Measurements from ENCODE around the gene LARP1B. TPM values are rescaled to one million over a fixed set of nuclear protein-coding genes. Genes with fewer than 3 reads are reported as not detected.

Gene LARP1B
- total RNA-seq, 2 experiments from 2014 or later = 8.4 to 8.9 TPM

DNA sequence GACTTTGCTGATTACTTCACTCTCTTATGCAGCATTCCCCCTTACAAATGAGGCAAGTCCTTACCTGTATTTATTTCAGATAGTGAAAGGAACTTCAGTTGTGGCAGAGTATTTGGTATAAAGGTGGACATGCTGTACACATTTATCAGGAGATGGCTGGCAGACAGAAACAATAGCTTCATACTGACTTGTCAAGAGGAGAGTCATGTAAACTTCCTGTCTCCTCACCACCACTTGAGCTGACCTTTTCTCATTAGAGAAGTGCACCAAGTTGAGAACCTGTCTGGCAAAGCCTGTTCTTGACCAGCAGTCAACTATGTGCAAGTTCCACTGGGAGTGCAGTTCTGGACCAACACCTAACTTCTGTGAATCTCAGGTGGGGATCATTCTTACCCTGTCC, 80.8 kb downstream of the LARP1B start:
- no peaks in the 10 kb centered on the region for H3K4me1 ChIP-seq (ENCODE audit: insufficient read depth, low read length)
- H3K27ac ChIP-seq (ENCODE audit: low read depth in 1 of 2, low read length in 2 of 2) = no peak overlapping the region
- no peaks in the 10 kb centered on the region for H3K27me3 ChIP-seq (ENCODE audit: control insufficient read depth in 1 of 2, insufficient read depth in 2 of 2, low read length in 2 of 2)
- POLR2A ChIA-PET = no interaction called here
- peaks cover 7% of the 10 kb centered on the region for H3K9me3 Mint-ChIP-seq
- TF ChIP-seq, protein P1, sequence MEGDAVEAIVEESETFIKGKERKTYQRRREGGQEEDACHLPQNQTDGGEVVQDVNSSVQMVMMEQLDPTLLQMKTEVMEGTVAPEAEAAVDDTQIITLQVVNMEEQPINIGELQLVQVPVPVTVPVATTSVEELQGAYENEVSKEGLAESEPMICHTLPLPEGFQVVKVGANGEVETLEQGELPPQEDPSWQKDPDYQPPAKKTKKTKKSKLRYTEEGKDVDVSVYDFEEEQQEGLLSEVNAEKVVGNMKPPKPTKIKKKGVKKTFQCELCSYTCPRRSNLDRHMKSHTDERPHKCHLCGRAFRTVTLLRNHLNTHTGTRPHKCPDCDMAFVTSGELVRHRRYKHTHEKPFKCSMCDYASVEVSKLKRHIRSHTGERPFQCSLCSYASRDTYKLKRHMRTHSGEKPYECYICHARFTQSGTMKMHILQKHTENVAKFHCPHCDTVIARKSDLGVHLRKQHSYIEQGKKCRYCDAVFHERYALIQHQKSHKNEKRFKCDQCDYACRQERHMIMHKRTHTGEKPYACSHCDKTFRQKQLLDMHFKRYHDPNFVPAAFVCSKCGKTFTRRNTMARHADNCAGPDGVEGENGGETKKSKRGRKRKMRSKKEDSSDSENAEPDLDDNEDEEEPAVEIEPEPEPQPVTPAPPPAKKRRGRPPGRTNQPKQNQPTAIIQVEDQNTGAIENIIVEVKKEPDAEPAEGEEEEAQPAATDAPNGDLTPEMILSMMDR (IDR thresholded peaks at IDR 0.05) = no peak
- no peaks in the 10 kb centered on the region for H3K36me3 ChIP-seq (ENCODE audit: insufficient read depth, low read length)
- intact Hi-C loops (cut with DNase I, micrococcal nuclease) = no loop called here
- no peak overlapping the region for H3K27ac Mint-ChIP-seq
- ATAC-seq (ENCODE audit: poor library complexity) (no peak), DNase-seq (no peak)
- H3K9me3 ChIP-seq (ENCODE audit: control insufficient read depth in 1 of 2, insufficient read depth in 1 of 2, low read length in 2 of 2) = peaks cover 0 to 5% of the 10 kb centered on the region in 2 experiments
- H3K36me3 Mint-ChIP-seq (ENCODE audit: low read depth) = peaks cover 34% of the 10 kb centered on the region
- H3K4me3 ChIP-seq (ENCODE audit: low read length) = no peak overlapping the region
- H3K4me3 Mint-ChIP-seq = no peak overlapping the region
- no peaks in the 10 kb centered on the region for H3K4me1 Mint-ChIP-seq (ENCODE audit: low read depth)
- CTCF ChIA-PET = no interaction called here
- no peaks in the 10 kb centered on the region for H3K27me3 Mint-ChIP-seq

DNA sequence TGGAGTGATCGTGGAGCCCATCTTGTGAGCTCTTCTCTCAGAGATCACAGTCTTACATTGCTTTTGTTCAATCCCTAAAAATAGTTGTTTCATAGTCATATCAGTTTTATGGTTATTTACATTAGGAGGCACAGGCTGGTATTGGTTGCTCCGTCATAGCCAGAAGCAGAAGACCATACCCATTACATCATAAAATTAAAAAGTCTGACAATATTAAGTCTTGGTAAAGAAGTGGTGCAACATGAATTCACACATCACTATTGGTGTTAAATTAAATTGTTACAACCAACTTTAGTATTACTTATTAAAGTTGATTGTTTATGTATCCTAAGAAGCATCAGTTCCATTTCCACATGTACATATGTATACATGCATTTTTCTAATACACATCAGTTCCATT, 84.6 kb downstream of the LARP1B start:
- intact Hi-C loops (cut with DNase I, micrococcal nuclease) = no loop called here
- H3K4me3 ChIP-seq (ENCODE audit: low read length) = no peak overlapping the region
- no peak for ATAC-seq (ENCODE audit: poor library complexity)
- ChIA-PET CTCF (no interaction called here), POLR2A (no interaction called here)
- no peak for DNase-seq
- no peak overlapping the region for H3K27ac ChIP-seq (ENCODE audit: low read depth in 1 of 2, low read length in 2 of 2)
- H3K9me3 ChIP-seq (ENCODE audit: control insufficient read depth in 1 of 2, insufficient read depth in 1 of 2, low read length in 2 of 2) = peaks cover 0 to 5% of the 10 kb centered on the region in 2 experiments
- H3K4me3 Mint-ChIP-seq = no peak overlapping the region
- no peak overlapping the region for H3K27ac Mint-ChIP-seq
- peaks cover 29% of the 10 kb centered on the region for H3K36me3 Mint-ChIP-seq (ENCODE audit: low read depth)
- no peaks in the 10 kb centered on the region for H3K27me3 ChIP-seq (ENCODE audit: control insufficient read depth in 1 of 2, insufficient read depth in 2 of 2, low read length in 2 of 2)
- no peaks in the 10 kb centered on the region for H3K27me3 Mint-ChIP-seq
- no peaks in the 10 kb centered on the region for H3K4me1 ChIP-seq (ENCODE audit: insufficient read depth, low read length)
- H3K9me3 Mint-ChIP-seq = peaks cover 7% of the 10 kb centered on the region
- TF ChIP-seq, protein P1 (IDR thresholded peaks at IDR 0.05) = no peak
- H3K4me1 Mint-ChIP-seq (ENCODE audit: low read depth) = no peaks in the 10 kb centered on the region
- no peaks in the 10 kb centered on the region for H3K36me3 ChIP-seq (ENCODE audit: insufficient read depth, low read length)

DNA sequence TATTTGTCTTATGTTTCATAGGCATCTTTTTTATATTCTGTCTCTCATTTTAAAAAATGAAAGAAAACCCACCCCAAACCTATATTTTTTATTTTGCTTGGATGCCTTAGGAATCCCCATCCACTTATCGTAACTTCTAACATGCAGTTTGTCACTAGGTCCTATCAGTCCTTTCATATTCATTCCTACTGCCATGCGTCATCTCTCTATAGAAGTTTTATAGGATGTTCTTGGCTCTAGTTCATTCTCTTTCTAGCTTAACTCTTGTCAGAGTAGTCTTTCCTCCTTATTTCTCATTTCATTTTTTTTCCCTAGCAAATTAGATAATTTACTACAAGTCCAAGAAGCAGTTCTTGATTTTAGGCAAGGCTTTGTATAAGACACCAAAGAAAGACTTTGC, 92.7 kb downstream of the LARP1B start:
- peaks cover 5% of the 10 kb centered on the region for H3K36me3 Mint-ChIP-seq (ENCODE audit: low read depth)
- H3K4me3 ChIP-seq (ENCODE audit: low read length) = no peak overlapping the region
- H3K4me1 Mint-ChIP-seq (ENCODE audit: low read depth) = no peaks in the 10 kb centered on the region
- H3K27ac Mint-ChIP-seq = no peak overlapping the region
- TF ChIP-seq, protein P1 (IDR thresholded peaks at IDR 0.05) = no peak
- H3K9me3 ChIP-seq (ENCODE audit: control insufficient read depth in 1 of 2, insufficient read depth in 1 of 2, low read length in 2 of 2) = peaks cover 0 to 15% of the 10 kb centered on the region in 2 experiments
- no peaks in the 10 kb centered on the region for H3K9me3 Mint-ChIP-seq
- no peaks in the 10 kb centered on the region for H3K27me3 ChIP-seq (ENCODE audit: control insufficient read depth in 1 of 2, insufficient read depth in 2 of 2, low read length in 2 of 2)
- CTCF ChIA-PET = no interaction called here
- DNase-seq = no peak
- H3K27ac ChIP-seq (ENCODE audit: low read depth in 1 of 2, low read length in 2 of 2) = no peak overlapping the region
- POLR2A ChIA-PET = no interaction called here
- H3K4me1 ChIP-seq (ENCODE audit: insufficient read depth, low read length) = no peaks in the 10 kb centered on the region
- intact Hi-C loops (cut with DNase I, micrococcal nuclease) = no loop called here
- ATAC-seq (ENCODE audit: poor library complexity) = no peak
- H3K27me3 Mint-ChIP-seq = no peaks in the 10 kb centered on the region
- no peak overlapping the region for H3K4me3 Mint-ChIP-seq
- no peaks in the 10 kb centered on the region for H3K36me3 ChIP-seq (ENCODE audit: insufficient read depth, low read length)

Measured in CD4-positive, alpha-beta T cell (primary cell).